DMS153 (cell line): ENCODE results near the gene FER.
"Not testable (repeated sequence)": the region's sequence is repeated elsewhere in the genome, so short reads cannot be mapped to it uniquely, and the experiment has no call there.

Experiments
- DNase-seq: peaks from one replicate; lab custom pipeline; 2025; lab: John Stamatoyannopoulos, UW

FER gene

GRCh38 chr5:108881133-108881532 is 133.4 kb downstream of the FER start:
- no peak for DNase-seq

GRCh38 chr5:108884736-108885135 is 137.0 kb downstream of the FER start:
- no peak for DNase-seq

GRCh38 chr5:108898257-108898656 is 150.6 kb downstream of the FER start:
- DNase-seq = no peak

GRCh38 chr5:108898707-108899106 is 151.0 kb downstream of the FER start:
- DNase-seq = no peak

GRCh38 chr5:108899244-108899643 is 151.5 kb downstream of the FER start:
- not testable (repeated sequence) for DNase-seq

- no peak for DNase-seq
These were observed 153.0 kb downstream of the FER start for GRCh38 chr5:108900668-108901067.

- no peak for DNase-seq
These were observed 158.1 kb downstream of the FER start for GRCh38 chr5:108905805-108906204.

- DNase-seq = no peak
These were observed 162.9 kb downstream of the FER start for GRCh38 chr5:108910627-108911026.

GRCh38 chr5:108911055-108911454 is 163.4 kb downstream of the FER start:
- DNase-seq = no peak

GRCh38 chr5:108917596-108917995 is 169.9 kb downstream of the FER start:
- DNase-seq = no peak

- DNase-seq = no peak
These were observed 172.1 kb downstream of the FER start for GRCh38 chr5:108919591-108920326.

GRCh38 chr5:108924457-108924961 is 176.8 kb downstream of the FER start:
- DNase-seq = no peak

GRCh38 chr5:108925073-108925472 is 177.4 kb downstream of the FER start:
- DNase-seq = no peak

GRCh38 chr5:108930107-108930506 is 182.4 kb downstream of the FER start:
- no peak for DNase-seq

- DNase-seq = no peak
These were observed 187.9 kb downstream of the FER start for GRCh38 chr5:108935611-108936010.

- no peak for DNase-seq
These were observed 189.5 kb downstream of the FER start for GRCh38 chr5:108937221-108937620.

GRCh38 chr5:108940506-108940905 is 192.8 kb downstream of the FER start:
- DNase-seq = no peak

GRCh38 chr5:108941746-108942145 is 194.0 kb downstream of the FER start:
- DNase-seq = no peak

- no peak for DNase-seq
These were observed 195.0 kb downstream of the FER start for GRCh38 chr5:108942701-108943100.

GRCh38 chr5:108945094-108945493 is 197.4 kb downstream of the FER start:
- no peak for DNase-seq

- DNase-seq = no peak
These were observed 198.3 kb downstream of the FER start for GRCh38 chr5:108946008-108946407.

GRCh38 chr5:108947164-108947563 is 199.5 kb downstream of the FER start:
- no peak for DNase-seq

GRCh38 chr5:108950276-108950675 is 202.6 kb downstream of the FER start:
- no peak for DNase-seq

GRCh38 chr5:108953940-108954339 is 206.2 kb downstream of the FER start:
- no peak for DNase-seq
